ENCODE measurements around the gene HOMER2.

- no peak for TF ChIP-seq CTCF (IDR thresholded peaks at IDR 0.05 in 8 of 11, conservative IDR thresholded peaks at IDR 0.05 in 3 of 11)
- no peak for TF ChIP-seq POLR2A (IDR thresholded peaks at IDR 0.05)
- TF ChIP-seq POLR2AphosphoS5 (IDR thresholded peaks at IDR 0.05) = no peak
Observed at GRCh38 chr15:82855286-82856100, 97.0 kb downstream of the HOMER2 start.
